Pancreas (tissue), 10 donors: ENCODE results near the gene CDK14. TPM values are rescaled to one million over a fixed set of nuclear protein-coding genes. Genes with fewer than 3 reads are reported as not detected.

Experiments used
- ATAC-seq, 4 donors: fragments of 200-7000 bp; cut with Tn5 transposase; one replicate each; pipeline versions ENCODE4 v1.8.0 to v1.9.1; 2020; ENCODE audit warnings: mild to moderate bottlenecking in 4 of 4, moderate library complexity in 4 of 4
- DNase-seq, 6 donors: peaks; one replicate each; pipeline ENCODE4 v3.0.0-alpha.2; 2020
- FAIRE-seq: peaks from 2 replicates; lab custom pipeline; 2012; peaks lifted over from hg19 to GRCh38; lab: Jason Lieb, UNC
- H3K27ac ChIP-seq, 4 donors: fragments of 200-600 bp; sonication (generic); 1 replicate in 3 of 4; 2 replicates in 1 of 4; pipeline versions ENCODE4 v1.5.0 to v1.8.0; 2020
- H3K27me3 ChIP-seq, 4 donors: fragments of 200-600 bp; one replicate each; pipeline ENCODE4 v1.8.0; 2021
- H3K36me3 ChIP-seq, 3 donors: fragments of 200-600 bp; sonication (generic) in 1 of 3; one replicate each; pipeline versions ENCODE4 v1.5.0 to v1.8.0; 2020 to 2021
- H3K4me1 ChIP-seq, 3 donors: fragments of 200-600 bp; one replicate each; pipeline ENCODE4 v1.8.0; 2021
- H3K4me3 ChIP-seq, 4 donors: fragments of 200-600 bp; sonication (generic) in 2 of 4; one replicate each; pipeline versions ENCODE4 v1.5.0 to v1.8.0; 2020 to 2021
- H3K9me3 ChIP-seq, 4 donors: fragments of 200-600 bp; one replicate each; pipeline ENCODE4 v1.8.0; 2021
- whole genome bisulfite sequencing, 2 donors: extraction: QIAGEN DNeasy Blood & Tissue Kit; methylation state at CpG; one replicate each; pipeline ENCODE4 v1.1.7; 2013; 5-methylcytosine and 5-hydroxymethylcytosine counted together
- intact Hi-C, 3 donors: fragments of 100-400 bp; cut with DNase I; formaldehyde crosslinking; loops; one replicate each; pipeline versions ENCODE4 v1.11.1 to v1.14.2; 2022
- polyA plus RNA-seq, 2 donors: library from polyadenylated mRNA; stranded (reverse); fragments of 200-250 nt; gene quantifications; one replicate each; pipeline ENCODE4 v1.2.3, GENCODE V29; 2013
- total RNA-seq, 6 donors: library from RNA; stranded (reverse); fragmentation: NEBNext Ultra II Directional in 4 of 6; extraction: Animal tissue kit (Norgen Biotek cat#: 25700) in 4 of 6; gene quantifications; one replicate each; pipeline versions ENCODE4 v1.2.1 to v1.2.4, GENCODE V29; 2021 to 2023
- TF ChIP-seq, protein P1 (sequence below), 4 donors: fragments of 200-600 bp; sonication (generic) in 3 of 4; IDR thresholded peaks; one replicate each; pipeline versions ENCODE4 v1.5.0 to v1.8.0; 2021; ENCODE audit warnings: antibody characterized with exemption in 4 of 4
- donor health status: healthy with polysubstance abuse.
- donor health status: DM: no; HTN: no; CAD: no; lungs with moderate emphysema.
- donor health status: DM: no; HTN: no; CAD: no.
- donor health status: control.
- donor health status: control.
- donor health status: Bipolar disorder and iron deficiency.
- donor health status: DM: yes; HTN: yes; CAD: no.
- donor health status: DM: no; HTN: no; CAD: no.
- donor health status: DM: no; HTN: no; CAD: no.
- donor health status: DM: yes; HTN: yes; CAD: no.

The CDK14 gene
- total and polyA plus RNA-seq, 8 donors: 4.5 to 48.3 (median 24.7) TPM

DNA sequence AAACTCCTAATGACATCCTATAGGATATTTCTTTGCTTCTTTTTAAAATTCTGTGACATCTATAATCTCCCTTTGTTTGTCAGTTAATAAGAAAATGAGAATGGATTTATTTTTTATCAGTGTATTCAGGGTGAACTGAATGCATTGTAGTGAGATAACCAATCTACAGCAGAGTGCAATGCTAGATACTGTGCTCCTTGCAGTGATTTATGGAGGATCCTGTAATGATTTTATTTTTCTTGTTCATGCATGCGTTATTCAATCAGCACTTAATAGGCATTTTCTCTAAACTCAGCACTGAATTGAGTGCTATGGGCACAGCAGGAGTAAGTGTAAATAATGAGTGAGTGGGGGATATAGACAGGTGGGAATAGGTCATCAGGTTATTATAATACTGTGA lies 253.9 kb downstream of the CDK14 start:
- Histone ChIP-seq H3K27me3 (no peaks in the 10 kb centered on the region), H3K9me3 (no peaks in the 10 kb centered on the region), H3K27ac (no peak overlapping the region), H3K4me3 (no peak overlapping the region), H3K36me3 (no peaks in the 10 kb centered on the region), H3K4me1 (no peaks in the 10 kb centered on the region)
- WGBS, 2 donors: 87 to 94% methylated on average over 1 of the region's 1 CpG
- intact Hi-C loops: no loop called here
- FAIRE-seq (no peak), ATAC-seq (no peak), DNase-seq (no peak)
- TF ChIP-seq, protein P1, sequence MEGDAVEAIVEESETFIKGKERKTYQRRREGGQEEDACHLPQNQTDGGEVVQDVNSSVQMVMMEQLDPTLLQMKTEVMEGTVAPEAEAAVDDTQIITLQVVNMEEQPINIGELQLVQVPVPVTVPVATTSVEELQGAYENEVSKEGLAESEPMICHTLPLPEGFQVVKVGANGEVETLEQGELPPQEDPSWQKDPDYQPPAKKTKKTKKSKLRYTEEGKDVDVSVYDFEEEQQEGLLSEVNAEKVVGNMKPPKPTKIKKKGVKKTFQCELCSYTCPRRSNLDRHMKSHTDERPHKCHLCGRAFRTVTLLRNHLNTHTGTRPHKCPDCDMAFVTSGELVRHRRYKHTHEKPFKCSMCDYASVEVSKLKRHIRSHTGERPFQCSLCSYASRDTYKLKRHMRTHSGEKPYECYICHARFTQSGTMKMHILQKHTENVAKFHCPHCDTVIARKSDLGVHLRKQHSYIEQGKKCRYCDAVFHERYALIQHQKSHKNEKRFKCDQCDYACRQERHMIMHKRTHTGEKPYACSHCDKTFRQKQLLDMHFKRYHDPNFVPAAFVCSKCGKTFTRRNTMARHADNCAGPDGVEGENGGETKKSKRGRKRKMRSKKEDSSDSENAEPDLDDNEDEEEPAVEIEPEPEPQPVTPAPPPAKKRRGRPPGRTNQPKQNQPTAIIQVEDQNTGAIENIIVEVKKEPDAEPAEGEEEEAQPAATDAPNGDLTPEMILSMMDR (IDR thresholded peaks at IDR 0.05): no peak

DNA sequence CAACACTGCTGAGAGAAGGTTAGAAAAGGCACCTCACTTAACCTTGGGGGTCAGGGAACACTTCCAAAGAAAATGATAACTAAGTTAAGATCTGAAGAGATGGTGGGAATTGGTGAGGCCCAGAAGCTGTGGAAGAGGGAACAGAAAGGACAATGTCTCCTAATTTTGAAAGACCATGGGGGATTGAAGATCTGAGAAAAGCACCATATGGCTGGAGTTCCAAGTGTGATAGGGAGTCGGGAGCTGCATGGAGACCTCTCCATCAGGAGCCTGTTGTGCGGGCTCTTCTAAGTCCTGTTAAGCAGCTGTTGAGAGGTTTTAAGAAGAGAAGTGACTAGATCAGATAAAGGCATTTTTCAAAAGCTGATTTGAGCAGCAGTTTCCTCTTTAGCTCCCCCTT lies 254.3 kb downstream of the CDK14 start:
- ATAC-seq (no peak), DNase-seq (no peak), FAIRE-seq (no peak)
- Histone ChIP-seq H3K27ac (no peak overlapping the region), H3K9me3 (no peaks in the 10 kb centered on the region), H3K4me3 (no peak overlapping the region), H3K27me3 (no peaks in the 10 kb centered on the region), H3K36me3 (no peaks in the 10 kb centered on the region), H3K4me1 (no peaks in the 10 kb centered on the region)
- 78 to 81% methylated on average over 2 of the region's 2 CpGs for WGBS, 2 donors
- TF ChIP-seq, protein P1 (IDR thresholded peaks at IDR 0.05): no peak
- intact Hi-C loops: no loop called here

DNA sequence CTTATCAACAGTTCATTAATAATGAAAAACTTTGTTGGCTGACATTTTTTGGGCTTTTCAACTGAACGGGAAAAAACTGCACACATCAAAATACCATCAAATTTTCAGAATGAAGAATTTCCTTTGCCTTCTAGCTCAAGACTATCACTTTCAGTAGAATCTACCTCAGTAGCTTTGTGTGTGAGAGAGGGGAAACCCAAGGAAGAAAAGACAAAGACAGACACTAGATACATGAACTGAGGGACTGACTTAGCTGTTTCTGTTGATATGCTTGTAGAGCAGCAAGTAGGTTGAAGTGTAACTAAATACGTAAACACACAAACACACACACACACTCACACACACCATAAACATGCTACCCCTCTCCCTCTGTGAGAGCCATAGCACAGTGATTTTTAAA lies 257.1 kb downstream of the CDK14 start:
- Histone ChIP-seq H3K4me1 (no peaks in the 10 kb centered on the region), H3K36me3 (no peaks in the 10 kb centered on the region), H3K9me3 (no peaks in the 10 kb centered on the region), H3K4me3 (no peak overlapping the region), H3K27ac (no peak overlapping the region), H3K27me3 (no peaks in the 10 kb centered on the region)
- TF ChIP-seq, protein P1 (IDR thresholded peaks at IDR 0.05): no peak
- FAIRE-seq (no peak), ATAC-seq (no peak), DNase-seq (no peak)
- 85 to 91% methylated on average over 2 of the region's 2 CpGs for WGBS, 2 donors
- intact Hi-C loops: no loop called here

DNA sequence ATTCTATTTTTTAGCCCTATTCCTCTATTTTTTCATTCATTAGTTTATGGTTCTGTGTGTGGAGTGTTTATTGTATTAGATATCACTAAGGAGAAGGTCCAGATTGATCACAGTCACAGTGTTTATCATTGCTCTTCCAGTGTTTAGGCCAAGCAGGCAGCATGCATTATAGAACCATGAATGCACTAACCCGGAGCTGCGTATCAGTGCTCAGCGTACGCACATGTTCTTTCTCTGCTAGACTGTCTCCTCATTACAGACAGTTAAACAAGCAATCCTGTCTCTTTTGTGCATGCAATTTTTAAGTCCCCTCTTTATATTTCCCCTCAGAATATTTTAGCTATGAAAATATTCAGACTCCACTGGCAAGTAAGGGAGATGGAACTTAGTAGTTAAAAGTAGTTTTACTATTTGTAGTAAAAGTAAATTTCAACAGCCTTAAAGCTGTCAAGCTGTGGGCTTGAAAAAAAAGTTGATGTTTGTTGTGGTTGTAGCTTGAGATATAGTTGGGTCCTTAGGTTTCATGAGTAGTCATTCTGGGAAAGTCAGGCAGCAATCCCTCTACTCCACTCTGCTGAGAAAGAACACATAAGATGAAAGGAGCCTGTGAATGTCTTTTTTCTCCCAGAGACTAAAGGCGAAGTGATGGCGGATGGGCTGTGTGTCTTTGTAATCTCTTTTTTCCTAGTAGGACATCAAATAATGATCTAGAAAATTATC lies 260.4 kb downstream of the CDK14 start:
- peaks cover 0 to 5% (median 0%) of the 10 kb centered on the region in 3 donors for H3K4me1 ChIP-seq
- intact Hi-C loops: no loop called here
- FAIRE-seq (no peak), ATAC-seq (no peak), DNase-seq (no peak)
- no peak overlapping the region for H3K4me3 ChIP-seq
- H3K36me3 ChIP-seq: no peaks in the 10 kb centered on the region
- TF ChIP-seq, protein P1 (IDR thresholded peaks at IDR 0.05): no peak
- WGBS, 2 donors: 93 to 94% methylated on average over 6 of the region's 6 CpGs
- H3K27me3 ChIP-seq: no peaks in the 10 kb centered on the region
- H3K9me3 ChIP-seq: no peaks in the 10 kb centered on the region
- no peak overlapping the region for H3K27ac ChIP-seq

DNA sequence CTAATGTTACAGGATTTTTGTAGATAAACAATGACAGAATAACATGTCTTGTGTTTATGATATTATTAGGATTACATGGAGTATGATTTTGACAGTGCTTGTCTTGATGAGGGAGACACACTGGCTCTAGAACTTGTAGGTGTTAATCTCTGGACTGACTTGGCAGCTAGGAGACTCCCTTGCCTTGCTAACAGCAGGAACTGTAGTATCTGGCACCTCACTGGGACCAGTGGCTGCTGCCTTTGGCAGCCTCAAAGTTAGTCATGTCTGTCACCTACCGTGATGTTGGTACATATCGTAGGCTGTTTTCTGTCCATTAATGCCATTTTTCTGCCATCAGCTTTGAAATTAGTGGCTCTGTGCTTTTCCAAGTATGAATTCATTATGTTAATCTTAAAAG lies 261.5 kb downstream of the CDK14 start:
- Histone ChIP-seq H3K9me3 (no peaks in the 10 kb centered on the region), H3K27me3 (no peaks in the 10 kb centered on the region), H3K4me3 (no peak overlapping the region), H3K4me1 (peaks cover 0 to 5% (median 5%) of the 10 kb centered on the region in 3 donors), H3K36me3 (no peaks in the 10 kb centered on the region), H3K27ac (no peak overlapping the region)
- TF ChIP-seq, protein P1 (IDR thresholded peaks at IDR 0.05): no peak
- intact Hi-C loops: no loop called here
- DNase-seq (no peak), FAIRE-seq (no peak), ATAC-seq (peak; percentile 40 to 67 (median 59))
- WGBS, 2 donors: 39 to 46% methylated on average over 2 of the region's 2 CpGs
